Cardiac muscle cell (in vitro differentiated cells and primary cell): ENCODE data around the gene DDX10. TPM values are rescaled to one million over a fixed set of nuclear protein-coding genes. Genes with fewer than 3 reads are reported as not detected.

ENCODE experiments used
- DNase-seq, 2 donors: peaks; one replicate each; pipeline versions ENCODE4 v3.0.0 to v3.0.0-alpha.2; 2010 to 2017; ENCODE audit warnings: low read depth in 1 of 2, low spot score in 1 of 2
- H3K27ac ChIP-seq: fragments of 200-600 bp; sonication (generic); 2 replicates; pipeline ENCODE4 v1.5.1; 2016
- H3K27me3 ChIP-seq: fragments of 200-600 bp; sonication (generic); 2 replicates; pipeline ENCODE4 v1.6.0; 2016; ENCODE audit warnings: control low read depth
- H3K36me3 ChIP-seq: fragments of 200-600 bp; sonication (generic); 2 replicates; pipeline ENCODE4 v1.5.1; 2016; ENCODE audit warnings: control low read depth
- H3K4me1 ChIP-seq: fragments of 200-600 bp; sonication (generic); 2 replicates; pipeline ENCODE4 v1.8.1; 2017; ENCODE audit warnings: low read depth, mild to moderate bottlenecking, mixed run types
- H3K4me3 ChIP-seq: fragments of 200-600 bp; sonication (generic); 2 replicates; pipeline ENCODE4 v1.5.1; 2016; ENCODE audit warnings: mild to moderate bottlenecking
- H3K9me3 ChIP-seq: fragments of 200-600 bp; sonication (generic); 2 replicates; pipeline ENCODE4 v1.5.1; 2017; ENCODE audit warnings: low read depth, mild to moderate bottlenecking, control low read depth
- polyA plus RNA-seq: library from polyadenylated mRNA; unstranded; fragments of >200 nt; fragmentation: Nextera tagmentation; extraction: Ambion mirVana; gene quantifications from 2 replicates; pipeline ENCODE4 v1.2.1, GENCODE V29; 2016
- total RNA-seq: library from RNA; depleted of rRNA; stranded (reverse); fragments of >200 nt; gene quantifications from 2 replicates; pipeline ENCODE4 v1.2.3, GENCODE V29; 2016
- TF ChIP-seq, protein P1 (sequence below): IDR thresholded peaks from 2 replicates; pipeline ENCODE4 v1.5.1; 2012; ENCODE audit warnings: low read depth, mild to moderate bottlenecking, low read length

The DDX10 gene
- total and polyA plus RNA-seq, 2 experiments from 2014 or later: 16.0 to 17.9 TPM

- no peaks in the 10 kb centered on the region for H3K9me3 ChIP-seq
- H3K36me3 ChIP-seq: no peaks in the 10 kb centered on the region
- TF ChIP-seq, protein P1, sequence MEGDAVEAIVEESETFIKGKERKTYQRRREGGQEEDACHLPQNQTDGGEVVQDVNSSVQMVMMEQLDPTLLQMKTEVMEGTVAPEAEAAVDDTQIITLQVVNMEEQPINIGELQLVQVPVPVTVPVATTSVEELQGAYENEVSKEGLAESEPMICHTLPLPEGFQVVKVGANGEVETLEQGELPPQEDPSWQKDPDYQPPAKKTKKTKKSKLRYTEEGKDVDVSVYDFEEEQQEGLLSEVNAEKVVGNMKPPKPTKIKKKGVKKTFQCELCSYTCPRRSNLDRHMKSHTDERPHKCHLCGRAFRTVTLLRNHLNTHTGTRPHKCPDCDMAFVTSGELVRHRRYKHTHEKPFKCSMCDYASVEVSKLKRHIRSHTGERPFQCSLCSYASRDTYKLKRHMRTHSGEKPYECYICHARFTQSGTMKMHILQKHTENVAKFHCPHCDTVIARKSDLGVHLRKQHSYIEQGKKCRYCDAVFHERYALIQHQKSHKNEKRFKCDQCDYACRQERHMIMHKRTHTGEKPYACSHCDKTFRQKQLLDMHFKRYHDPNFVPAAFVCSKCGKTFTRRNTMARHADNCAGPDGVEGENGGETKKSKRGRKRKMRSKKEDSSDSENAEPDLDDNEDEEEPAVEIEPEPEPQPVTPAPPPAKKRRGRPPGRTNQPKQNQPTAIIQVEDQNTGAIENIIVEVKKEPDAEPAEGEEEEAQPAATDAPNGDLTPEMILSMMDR: no peak
- H3K27ac ChIP-seq: no peak overlapping the region
- peaks cover 28% of the 10 kb centered on the region for H3K4me1 ChIP-seq
- no peak overlapping the region for H3K4me3 ChIP-seq
- H3K27me3 ChIP-seq: no peaks in the 10 kb centered on the region
- peak in 1 of 2 donors; percentile 43 for DNase-seq
Measured at GRCh38 chr11:108970221-108970991, 305.5 kb downstream of the DDX10 start.

DNA sequence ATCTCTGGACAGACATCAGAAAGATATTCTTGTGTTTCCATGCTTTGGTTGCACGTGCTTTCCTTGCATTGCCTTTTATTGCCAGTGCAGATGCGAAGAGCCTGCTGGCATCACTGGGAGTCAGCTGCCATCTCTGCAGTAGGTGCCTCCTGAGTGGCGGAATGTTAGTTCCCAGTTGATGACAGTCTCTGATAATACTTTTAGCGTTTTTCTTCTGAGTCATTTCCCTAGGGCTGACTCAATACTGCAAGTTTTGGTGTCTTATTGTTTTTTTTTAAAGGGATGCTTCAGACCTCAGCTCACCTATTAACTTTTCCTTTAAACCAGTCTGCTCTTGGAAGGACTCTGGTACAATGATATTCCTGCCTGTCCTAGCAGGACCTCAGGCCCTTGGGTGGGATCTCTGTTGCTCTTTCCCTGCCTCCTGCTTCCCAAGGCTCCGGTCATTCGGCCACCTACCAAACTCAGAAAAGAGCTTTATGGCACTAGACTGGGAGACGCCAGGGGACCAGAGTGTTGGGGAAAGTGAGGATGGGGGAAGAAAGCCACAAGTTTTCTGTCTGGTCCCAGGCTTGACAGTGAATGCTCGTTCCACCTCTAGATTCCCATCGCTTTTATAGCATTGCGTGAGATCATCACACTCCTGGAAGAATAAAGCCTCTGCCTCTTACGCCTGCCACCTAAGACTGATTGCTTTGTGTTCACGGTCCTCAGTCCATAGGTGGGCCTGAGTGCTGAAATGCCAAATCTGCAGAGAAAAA is 308.7 kb downstream of the DDX10 start:
- Histone ChIP-seq H3K27ac (no peak overlapping the region), H3K27me3 (no peaks in the 10 kb centered on the region), H3K4me1 (peaks cover 17% of the 10 kb centered on the region), H3K9me3 (no peaks in the 10 kb centered on the region), H3K36me3 (no peaks in the 10 kb centered on the region), H3K4me3 (no peak overlapping the region)
- DNase-seq: peak in 1 of 2 donors; percentile 82
- TF ChIP-seq, protein P1: no peak

DNA sequence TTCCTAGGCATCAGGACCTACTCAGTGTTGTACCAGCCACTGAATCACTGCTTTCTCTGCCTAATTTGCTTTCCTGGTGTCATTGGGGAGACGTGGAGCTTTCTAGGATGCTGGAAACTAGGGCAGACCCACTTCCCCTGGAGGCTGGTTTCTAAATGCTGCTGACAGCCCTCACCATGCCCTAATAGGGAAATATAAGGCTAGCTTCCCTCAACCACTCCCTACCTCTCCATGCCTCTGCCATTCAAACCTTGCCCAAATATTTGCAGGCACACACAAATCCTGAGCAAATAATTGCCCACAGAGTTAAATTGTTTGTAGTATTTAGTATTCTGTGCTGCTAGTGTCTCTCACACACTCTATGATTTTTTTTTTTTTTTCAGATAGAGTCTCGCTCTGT is 310.2 kb downstream of the DDX10 start:
- TF ChIP-seq, protein P1: no peak
- no peaks in the 10 kb centered on the region for H3K9me3 ChIP-seq
- peaks cover 17% of the 10 kb centered on the region for H3K4me1 ChIP-seq
- no peaks in the 10 kb centered on the region for H3K27me3 ChIP-seq
- H3K27ac ChIP-seq: peak overlapping the region; percentile 78
- no peaks in the 10 kb centered on the region for H3K36me3 ChIP-seq
- no peak overlapping the region for H3K4me3 ChIP-seq
- DNase-seq: peak in 1 of 2 donors; percentile 24

DNA sequence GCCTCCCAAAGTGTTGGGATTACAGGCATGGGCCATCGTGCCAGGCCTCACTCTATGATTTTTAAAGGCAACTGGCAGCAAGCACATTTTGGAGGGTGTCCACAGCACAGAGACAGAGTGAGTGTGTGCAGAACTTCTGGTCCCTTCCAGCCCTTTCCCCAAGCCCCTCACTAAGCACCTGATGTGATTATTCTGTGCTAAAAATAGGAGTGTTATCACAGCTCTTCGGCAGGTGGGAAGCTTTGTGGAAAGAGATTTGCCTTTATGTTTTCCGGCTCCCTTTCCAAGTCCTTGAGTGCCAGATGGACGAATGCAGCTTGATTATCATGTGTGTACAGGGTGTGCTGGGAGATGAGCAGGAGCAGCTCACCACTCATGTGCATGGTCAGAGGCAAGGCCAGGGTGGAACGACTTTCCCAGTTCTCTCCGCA is 310.8 kb downstream of the DDX10 start:
- peak in 1 of 2 donors; percentile 80 for DNase-seq
- Histone ChIP-seq H3K36me3 (no peaks in the 10 kb centered on the region), H3K27me3 (no peaks in the 10 kb centered on the region), H3K4me1 (peaks cover 17% of the 10 kb centered on the region), H3K27ac (peak overlapping the region; percentile 78), H3K4me3 (no peak overlapping the region), H3K9me3 (no peaks in the 10 kb centered on the region)
- TF ChIP-seq, protein P1: no peak

DNA sequence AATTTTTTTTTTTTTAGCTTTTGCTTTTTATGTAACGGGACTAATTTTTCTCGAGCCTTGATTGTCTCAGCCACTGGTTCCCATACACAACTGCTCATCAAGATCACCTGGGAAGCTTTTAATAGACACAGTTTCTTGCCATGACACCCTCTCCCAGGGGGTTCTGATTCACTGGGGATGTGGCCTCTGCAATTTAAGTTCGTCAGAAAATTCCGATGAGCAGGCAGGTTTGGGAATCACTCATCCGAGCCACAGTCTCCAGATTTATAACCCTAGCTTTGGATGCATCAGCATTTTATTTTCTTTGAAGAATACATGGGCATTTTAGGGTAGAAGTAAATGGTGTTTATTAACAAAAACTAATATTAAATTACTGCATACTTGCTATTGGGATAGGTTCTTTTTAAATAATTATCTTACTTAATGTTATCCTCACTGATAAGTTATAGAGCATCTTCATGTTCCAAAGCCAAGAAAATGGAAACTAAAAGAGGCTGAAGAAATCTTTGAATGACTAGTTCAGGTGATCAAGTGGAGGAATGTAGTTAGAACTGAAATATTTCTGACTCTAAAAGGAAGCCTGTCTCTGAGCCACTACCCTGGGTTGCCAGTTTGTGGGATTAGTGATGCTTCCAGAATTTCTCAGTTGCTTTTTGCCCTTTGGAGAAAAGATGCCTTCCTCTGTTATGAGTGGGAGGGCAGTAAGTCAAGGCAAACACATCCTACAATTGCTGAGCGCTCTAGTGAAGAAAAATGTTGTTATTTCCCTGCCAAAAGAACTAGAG is 319.0 kb downstream of the DDX10 start:
- Histone ChIP-seq H3K4me3 (no peak overlapping the region), H3K27me3 (no peaks in the 10 kb centered on the region), H3K4me1 (peaks cover 2% of the 10 kb centered on the region), H3K9me3 (no peaks in the 10 kb centered on the region), H3K36me3 (no peaks in the 10 kb centered on the region), H3K27ac (no peak overlapping the region)
- no peak for DNase-seq
- TF ChIP-seq, protein P1: no peak
